Ovary (tissue), 9 donors: ENCODE measurements around the gene XYLT1. TPM values are rescaled to one million over a fixed set of nuclear protein-coding genes. Genes with fewer than 3 reads are reported as not detected.
"Not testable (repeated sequence)": the region's sequence is repeated elsewhere in the genome, so short reads cannot be mapped to it uniquely, and the experiment has no call there.

Source experiments
- DNase-seq, 5 donors: peaks; one replicate each; pipeline ENCODE4 v3.0.0-alpha.2; 2019 to 2020
- H3K27ac ChIP-seq, 2 donors: fragments of 200-600 bp; one replicate each; pipeline versions ENCODE4 v1.5.1 to v1.8.0; 2019 to 2022
- H3K27me3 ChIP-seq: fragments of 200-600 bp; one replicate; pipeline ENCODE4 v1.8.0; 2022
- H3K36me3 ChIP-seq: fragments of 200-600 bp; sonication (generic); one replicate; pipeline ENCODE4 v1.5.1; 2019
- H3K4me1 ChIP-seq: one replicate; pipeline ENCODE4 v1.8.1; 2013; ENCODE audit warnings: mild to moderate bottlenecking, moderate library complexity; ENCODE audit not compliant: insufficient read depth
- H3K4me3 ChIP-seq: fragments of 200-600 bp; sonication (generic); one replicate; pipeline ENCODE4 v1.5.1; 2017
- H3K9me3 ChIP-seq, 2 donors: fragments of 200-600 bp in 1 of 2; sonication (generic) in 1 of 2; one replicate each; pipeline versions ENCODE4 v1.5.1 to v1.8.1; 2013 to 2019; ENCODE audit warnings: mild to moderate bottlenecking in 1 of 2, moderate library complexity in 1 of 2
- EP300 ChIP-seq: sonication (generic); formaldehyde crosslinking; IDR thresholded peaks from one replicate; pipeline ENCODE4 v1.6.1; 2017; ENCODE audit warnings: antibody characterized with exemption
- POLR2A ChIP-seq: fragments of 450-650 bp; IDR thresholded peaks from one replicate; pipeline ENCODE4 v1.6.1; 2017; ENCODE audit warnings: antibody characterized with exemption, mild to moderate bottlenecking, moderate library complexity
- WGBS, 3 donors: extraction: QIAGEN DNeasy Blood & Tissue Kit in 1 of 3; methylation state at CpG; one replicate each; pipeline versions ENCODE4 v1.1.5 to v1.1.7; 2013 to 2017; 5-methylcytosine and 5-hydroxymethylcytosine counted together
- intact Hi-C, 4 donors: fragments of 100-400 bp; cut with DNase I; formaldehyde crosslinking; loops; one replicate each; pipeline versions ENCODE4 v1.11.0 to v1.15.1; 2022 to 2023
- polyA plus RNA-seq, 2 donors: library from polyadenylated mRNA; stranded (reverse); fragments of 200-250 nt in 1 of 2; fragments of 350-450 nt in 1 of 2; fragmentation: Illumina TruSeq in 1 of 2; extraction: RNeasy Lipid Tissue Mini Kit (QIAGEN cat#74804) in 1 of 2; gene quantifications; one replicate each; pipeline ENCODE4 v1.2.3, GENCODE V29; 2013 to 2014
- total RNA-seq, 7 donors: library from RNA; depleted of rRNA in 2 of 7; stranded (reverse); fragments of >200 nt in 2 of 7; fragmentation: NEBNext Ultra II Directional in 3 of 7; extraction: Animal tissue kit (Norgen Biotek cat#: 25700) in 3 of 7; gene quantifications; one replicate each; pipeline versions ENCODE4 v1.1.0 to v1.2.4, GENCODE V29; 2016 to 2023
- TF ChIP-seq, protein P1 (sequence below), 3 donors: fragments of 450-650 bp in 2 of 3; fragments of 200-600 bp in 1 of 3; IDR thresholded peaks; one replicate each; pipeline versions ENCODE4 v1.5.1 to v1.8.0; 2016 to 2022; ENCODE audit warnings: antibody characterized with exemption in 3 of 3, mild to moderate bottlenecking in 1 of 3
- donor health status: DM: no; HTN: no; CAD: no; lungs with moderate emphysema.
- donor health status: DM: no; HTN: no; CAD: no.
- donor health status: Bipolar disorder and iron deficiency.
- donor health status: DM: yes; HTN: yes; CAD: no.
- donor health status: DM: no; HTN: no; CAD: no.
- donor health status: DM: yes; HTN: yes; CAD: no.

XYLT1 gene
- total and polyA plus RNA-seq, 9 donors = 3.2 to 38.0 (median 17.3) TPM

DNA sequence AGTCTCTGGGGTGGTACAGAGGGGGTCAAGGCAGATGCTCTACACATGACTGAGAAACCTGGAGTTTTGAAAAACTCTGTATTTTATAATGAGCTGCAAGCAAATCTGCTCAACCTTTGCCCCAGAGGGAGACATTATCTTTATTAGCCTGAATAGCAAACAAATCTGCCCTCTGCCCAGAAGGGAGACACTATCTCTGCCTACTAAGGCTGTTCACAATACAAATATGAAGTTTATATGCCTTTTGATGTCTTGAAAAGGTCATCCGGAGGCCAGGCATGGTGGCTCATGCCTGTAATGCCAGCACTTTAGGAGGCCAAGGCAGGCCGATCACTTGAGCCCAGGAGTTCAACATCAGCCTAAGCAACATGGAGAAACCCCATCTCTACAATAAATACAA lies 11.0 kb upstream of the XYLT1 start:
- WGBS, 3 donors = 91 to 95% (median 92%) methylated on average over 2 of the region's 2 CpGs
- DNase-seq = no peak
- no peaks in the 10 kb centered on the region for H3K9me3 ChIP-seq
- no peaks in the 10 kb centered on the region for H3K27me3 ChIP-seq
- H3K4me3 ChIP-seq = no peak overlapping the region
- H3K27ac ChIP-seq = no peak overlapping the region
- TF ChIP-seq EP300 (no peak), POLR2A (no peak)
- TF ChIP-seq, protein P1, sequence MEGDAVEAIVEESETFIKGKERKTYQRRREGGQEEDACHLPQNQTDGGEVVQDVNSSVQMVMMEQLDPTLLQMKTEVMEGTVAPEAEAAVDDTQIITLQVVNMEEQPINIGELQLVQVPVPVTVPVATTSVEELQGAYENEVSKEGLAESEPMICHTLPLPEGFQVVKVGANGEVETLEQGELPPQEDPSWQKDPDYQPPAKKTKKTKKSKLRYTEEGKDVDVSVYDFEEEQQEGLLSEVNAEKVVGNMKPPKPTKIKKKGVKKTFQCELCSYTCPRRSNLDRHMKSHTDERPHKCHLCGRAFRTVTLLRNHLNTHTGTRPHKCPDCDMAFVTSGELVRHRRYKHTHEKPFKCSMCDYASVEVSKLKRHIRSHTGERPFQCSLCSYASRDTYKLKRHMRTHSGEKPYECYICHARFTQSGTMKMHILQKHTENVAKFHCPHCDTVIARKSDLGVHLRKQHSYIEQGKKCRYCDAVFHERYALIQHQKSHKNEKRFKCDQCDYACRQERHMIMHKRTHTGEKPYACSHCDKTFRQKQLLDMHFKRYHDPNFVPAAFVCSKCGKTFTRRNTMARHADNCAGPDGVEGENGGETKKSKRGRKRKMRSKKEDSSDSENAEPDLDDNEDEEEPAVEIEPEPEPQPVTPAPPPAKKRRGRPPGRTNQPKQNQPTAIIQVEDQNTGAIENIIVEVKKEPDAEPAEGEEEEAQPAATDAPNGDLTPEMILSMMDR (IDR thresholded peaks at IDR 0.05) = no peak
- intact Hi-C loops = loop anchor here in 1 of 4 donors (10.0 kb wide), 1 partner anchor 73 kb away; no protein-coding TSS in a partner anchor
- H3K4me1 ChIP-seq = no peaks in the 10 kb centered on the region
- H3K36me3 ChIP-seq = no peaks in the 10 kb centered on the region

DNA sequence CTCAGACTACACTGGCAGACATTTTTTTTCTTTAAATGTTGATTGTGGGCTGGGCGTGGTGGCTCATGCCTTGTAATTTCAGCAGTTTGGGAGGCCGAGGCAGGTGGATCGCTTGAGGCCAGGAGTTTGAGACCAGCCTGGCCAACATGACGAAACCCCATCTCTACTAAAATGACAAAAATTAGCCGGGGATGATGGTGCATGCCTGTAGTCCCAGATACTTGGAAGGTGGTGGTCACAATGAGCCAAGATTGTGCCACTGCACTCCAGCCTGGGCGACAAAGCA lies 6.4 kb upstream of the XYLT1 start:
- DNase-seq, H3K27me3 ChIP-seq, H3K36me3 ChIP-seq, H3K27ac ChIP-seq, H3K4me3 ChIP-seq, H3K9me3 ChIP-seq, H3K4me1 ChIP-seq: not testable (repeated sequence)
- intact Hi-C loops = loop anchor here in 1 of 4 donors (10.0 kb wide), 1 partner anchor 252 kb away; no protein-coding TSS in a partner anchor
- WGBS, 3 donors = 87 to 89% (median 89%) methylated on average over 6 of the region's 6 CpGs

DNA sequence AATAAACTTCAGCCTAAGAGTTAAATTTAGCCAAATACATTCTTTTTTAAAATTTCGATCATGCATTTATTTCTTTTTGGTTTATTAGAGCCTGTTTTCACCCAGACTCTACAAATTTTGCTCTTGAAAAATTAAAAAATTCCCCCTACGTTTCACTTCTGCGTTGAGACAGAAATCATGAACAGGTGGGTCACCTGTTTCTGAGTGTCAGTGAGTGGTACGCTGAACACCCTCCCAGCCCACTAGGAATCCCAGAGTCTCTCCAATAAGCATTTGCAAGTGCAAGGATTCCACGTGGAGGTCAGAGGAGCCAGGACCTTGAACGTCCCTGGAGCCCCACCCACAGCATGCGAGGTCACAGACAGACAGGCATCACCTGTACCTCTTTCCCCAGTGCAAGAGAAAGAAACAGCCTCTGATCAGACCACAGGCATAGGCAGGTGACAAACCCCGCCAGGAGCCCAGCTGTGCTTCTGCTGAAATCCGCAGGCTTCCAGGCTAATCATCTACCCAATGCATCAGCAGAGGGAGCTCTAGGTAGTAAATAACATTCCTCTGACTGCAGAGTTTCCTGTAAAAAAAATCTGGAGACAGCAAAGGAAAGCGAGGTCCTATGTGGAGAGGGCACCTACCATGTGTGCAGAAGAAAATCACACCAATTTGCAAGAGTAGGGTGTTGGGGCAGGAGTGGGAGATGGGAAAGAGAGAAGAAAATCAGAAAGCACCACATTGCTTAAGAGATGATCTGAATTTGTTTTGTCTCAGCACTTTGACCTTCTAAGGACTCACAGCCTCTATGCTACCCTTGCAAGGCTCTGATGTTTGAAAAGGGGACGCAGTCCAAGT lies 5.9 kb upstream of the XYLT1 start:
- WGBS, 3 donors = 20 to 27% (median 21%) methylated on average over 11 of the region's 11 CpGs
- H3K27me3 ChIP-seq = no peaks in the 10 kb centered on the region
- TF ChIP-seq, protein P1 (IDR thresholded peaks at IDR 0.05) = peak in 1 of 3 donors; percentile 25
- TF ChIP-seq EP300 = no peak
- intact Hi-C loops = loop anchor here in 1 of 4 donors (10.0 kb wide), 1 partner anchor 252 kb away; no protein-coding TSS in a partner anchor
- H3K4me3 ChIP-seq = no peak overlapping the region
- no peaks in the 10 kb centered on the region for H3K4me1 ChIP-seq
- no peak overlapping the region for H3K27ac ChIP-seq
- no peaks in the 10 kb centered on the region for H3K36me3 ChIP-seq
- DNase-seq = peak in 3 of 5 donors; percentile 20 to 40 (median 30)
- H3K9me3 ChIP-seq = no peaks in the 10 kb centered on the region

DNA sequence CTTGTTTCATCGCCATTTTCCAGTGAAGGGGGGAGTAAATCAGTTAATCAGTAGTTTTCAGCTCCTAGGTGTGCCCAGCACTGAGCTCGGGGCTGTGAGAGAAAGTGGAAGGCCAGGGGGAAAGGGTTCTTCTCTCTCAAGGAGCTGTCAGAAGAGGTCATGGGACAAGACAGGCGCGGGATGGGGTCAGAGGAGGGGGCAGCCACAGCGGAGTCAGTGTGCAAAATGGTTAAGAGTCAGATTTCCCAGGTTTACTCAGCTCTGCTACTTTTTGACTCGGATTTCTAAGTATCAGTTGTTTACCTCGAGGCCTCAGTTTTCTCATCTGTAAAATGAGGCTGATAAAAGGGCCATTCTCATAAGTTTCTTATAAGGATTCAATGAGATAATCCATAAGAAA lies 4.3 kb upstream of the XYLT1 start:
- 69 to 75% (median 75%) methylated on average over 7 of the region's 7 CpGs for WGBS, 3 donors
- intact Hi-C loops = loop anchor here in 1 of 4 donors (10.0 kb wide), 1 partner anchor 250 kb away; no protein-coding TSS in a partner anchor
- TF ChIP-seq POLR2A (no peak), EP300 (no peak)
- TF ChIP-seq, protein P1 (IDR thresholded peaks at IDR 0.05) = no peak

DNA sequence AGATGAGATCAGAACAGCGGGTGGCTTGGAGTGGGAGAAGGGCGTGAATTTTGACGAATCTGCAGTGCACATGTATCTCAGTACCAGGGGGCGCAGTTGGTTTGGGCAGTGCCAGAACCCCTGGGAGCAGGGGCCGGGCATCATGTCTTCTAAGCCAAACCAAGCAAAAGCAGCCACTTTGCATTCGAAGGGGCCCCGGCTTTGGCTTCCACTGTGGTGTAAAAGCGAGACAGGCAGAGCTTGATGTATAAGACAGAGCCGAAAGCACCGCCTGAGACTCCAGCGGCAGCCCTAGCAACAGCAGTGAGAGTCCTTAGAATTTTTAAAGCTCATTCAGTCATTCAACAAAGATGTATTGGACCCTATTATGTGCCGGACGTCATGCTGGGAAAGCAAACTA lies 3.8 kb upstream of the XYLT1 start:
- DNase-seq = no peak
- 65 to 73% (median 67%) methylated on average over 13 of the region's 13 CpGs for WGBS, 3 donors
- Histone ChIP-seq H3K4me3 (no peak overlapping the region), H3K27ac (no peak overlapping the region), H3K9me3 (no peaks in the 10 kb centered on the region), H3K36me3 (no peaks in the 10 kb centered on the region), H3K4me1 (no peaks in the 10 kb centered on the region), H3K27me3 (no peaks in the 10 kb centered on the region)
- intact Hi-C loops = loop anchor here in 2 of 4 donors (5.0 to 10.0 kb wide), 3 partner anchors 197 to 262 kb away; no protein-coding TSS in a partner anchor
- TF ChIP-seq, protein P1 (IDR thresholded peaks at IDR 0.05) = no peak
- no peak for TF ChIP-seq POLR2A

More for the DNA sequence above, 4.3 kb upstream of the XYLT1 start:
- no peak overlapping the region for H3K27ac ChIP-seq
- no peak for DNase-seq
- no peaks in the 10 kb centered on the region for H3K36me3 ChIP-seq
- H3K9me3 ChIP-seq = no peaks in the 10 kb centered on the region
- H3K27me3 ChIP-seq = no peaks in the 10 kb centered on the region
- H3K4me3 ChIP-seq = no peak overlapping the region
- no peaks in the 10 kb centered on the region for H3K4me1 ChIP-seq
